A673 (cell line): ENCODE results near the gene STAP2. TPM values are rescaled to one million over a fixed set of nuclear protein-coding genes. Genes with fewer than 3 reads are reported as not detected.

Source experiments
- total RNA-seq: library from RNA; stranded (reverse); gene quantifications from 2 replicates; pipeline ENCODE4 v1.2.3, GENCODE V29; 2021

STAP2 gene
- total RNA-seq, 1 experiment from 2014 or later, result 2.0 TPM

Other genes starting within 250 kb of the STAP2 start
- gene MAP2K2, start 214.7 kb downstream of the STAP2 start, total RNA-seq, result 185 and 198 TPM in 2 replicates
- not detected in 2 replicates for gene CREB3L3, start 185.2 kb downstream of the STAP2 start, total RNA-seq
- 36.3 and 39.3 TPM in 2 replicates for gene SIRT6, start 156.3 kb downstream of the STAP2 start, total RNA-seq
- 10.9 and 12.2 TPM in 2 replicates for gene ANKRD24, start 156.1 kb downstream of the STAP2 start, total RNA-seq
- gene EBI3, start 109.3 kb downstream of the STAP2 start, total RNA-seq, result 1.5 and 2.0 TPM in 2 replicates
- 33.3 and 34.7 TPM in 2 replicates for gene YJU2, start 91.7 kb downstream of the STAP2 start, total RNA-seq
- gene SHD, start 59.6 kb downstream of the STAP2 start, total RNA-seq, result not detected in 2 replicates
- not detected in 2 replicates for gene TMIGD2, start 36.4 kb downstream of the STAP2 start, total RNA-seq
- 10.4 and 14.4 TPM in 2 replicates for gene FSD1, start 34.2 kb downstream of the STAP2 start, total RNA-seq
- 22.6 and 26.3 TPM in 2 replicates for gene MPND, start 4.7 kb upstream of the STAP2 start, total RNA-seq
- gene SH3GL1, start 61.7 kb upstream of the STAP2 start, total RNA-seq, result 100 and 108 TPM in 2 replicates
- gene CHAF1A, start 63.8 kb upstream of the STAP2 start, total RNA-seq, result 115 and 119 TPM in 2 replicates
- 49.1 and 56.1 TPM in 2 replicates for gene UBXN6, start 119.0 kb upstream of the STAP2 start, total RNA-seq
- gene HDGFL2, start 133.5 kb upstream of the STAP2 start, total RNA-seq, result 89.6 and 94.8 TPM in 2 replicates
- gene PLIN4, start 179.7 kb upstream of the STAP2 start, total RNA-seq, result 1.0 and 1.3 TPM in 2 replicates
- gene PLIN5, start 196.4 kb upstream of the STAP2 start, total RNA-seq, result 3.0 and 6.8 TPM in 2 replicates
- 0.20 TPM in 1 of 2 replicates, not detected in the other for gene LRG1, start 201.2 kb upstream of the STAP2 start, total RNA-seq
- 9.2 and 12.2 TPM in 2 replicates for gene SEMA6B, start 220.9 kb upstream of the STAP2 start, total RNA-seq